MV-4-11 (cell line): Measurements from ENCODE around the gene FCHSD2.
A peak's percentile ranks its signal among the peaks of the same experiment; 100 is the strongest.

ENCODE experiments used
- DNase-seq: peaks from one replicate; lab custom pipeline; 2025; lab: John Stamatoyannopoulos, UW

FCHSD2 gene

GRCh38 chr11:72833083-72833733, 308.9 kb downstream of the FCHSD2 start:
- no peak for DNase-seq

DNA sequence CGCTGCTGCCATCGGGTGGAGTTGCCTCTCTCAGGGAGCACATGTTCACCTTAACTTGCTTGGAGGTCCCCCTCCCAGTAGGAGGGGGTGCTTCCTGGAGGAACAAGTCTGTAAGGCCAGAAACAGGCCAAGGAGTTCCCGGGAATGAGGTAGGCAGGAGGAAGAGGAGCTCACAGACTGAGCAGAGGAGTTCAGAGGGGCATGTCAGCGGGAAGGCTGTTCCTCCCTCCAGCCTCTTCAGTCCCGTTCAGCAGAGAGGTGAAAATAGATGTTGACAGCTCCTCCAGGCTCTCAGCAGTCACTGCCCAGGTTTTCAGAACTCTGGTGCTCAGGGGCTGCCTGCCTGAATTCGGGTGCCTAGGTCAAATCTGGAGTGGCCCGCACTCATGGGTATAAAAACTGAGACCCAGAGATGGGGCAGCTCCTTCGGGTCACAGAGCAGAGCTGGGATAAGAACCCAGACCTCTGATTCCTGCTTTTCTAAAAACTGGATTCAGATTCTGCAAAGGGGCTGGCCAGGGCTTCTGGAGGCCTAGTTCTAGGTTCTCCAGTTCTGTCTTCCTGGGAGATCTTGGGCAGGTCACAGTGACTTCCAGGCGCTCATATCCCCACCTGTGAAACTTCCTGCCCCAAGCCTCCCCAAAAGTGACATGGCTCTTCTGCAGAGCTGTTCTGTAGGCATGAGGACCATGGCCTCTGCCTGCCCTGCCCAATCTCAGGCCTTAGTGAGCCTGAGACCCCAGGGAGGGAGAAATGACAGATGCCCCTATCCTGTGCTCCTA, 309.6 kb downstream of the FCHSD2 start:
- no peak for DNase-seq

GRCh38 chr11:72831521-72832300, 310.4 kb downstream of the FCHSD2 start:
- DNase-seq, result peak; percentile 60

DNA sequence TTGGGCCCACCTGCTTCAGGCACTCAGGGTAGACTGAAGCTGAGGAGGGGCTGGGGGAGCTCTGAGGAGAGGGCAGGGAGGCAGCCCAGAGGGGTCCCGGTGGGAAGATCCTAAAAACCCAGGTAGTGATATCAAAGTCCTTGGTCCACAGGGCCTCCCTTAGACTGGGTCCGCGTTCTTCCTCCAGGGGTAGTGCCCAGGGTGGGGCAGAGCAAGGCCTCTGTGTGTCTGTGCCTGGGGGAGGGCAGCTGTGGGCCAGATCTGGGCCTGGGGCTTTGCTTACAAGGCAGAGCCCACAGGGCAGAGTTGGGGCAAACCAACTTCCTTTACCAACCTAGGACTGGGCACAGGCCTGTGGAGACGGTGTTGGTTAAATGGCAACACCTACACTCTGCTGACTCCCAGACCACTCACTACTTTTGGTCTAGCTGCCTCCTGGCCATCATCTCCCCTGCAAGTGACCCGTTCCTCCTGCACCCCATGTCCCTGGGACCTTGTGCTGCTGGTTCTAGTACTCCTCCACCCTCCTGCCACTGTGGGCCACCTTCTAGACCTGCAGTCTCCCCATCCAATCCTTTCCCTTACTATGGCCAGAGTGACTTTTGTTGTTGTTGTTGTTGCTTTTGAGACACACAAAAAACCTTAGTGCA, 312.1 kb downstream of the FCHSD2 start:
- DNase-seq, result no peak

DNA sequence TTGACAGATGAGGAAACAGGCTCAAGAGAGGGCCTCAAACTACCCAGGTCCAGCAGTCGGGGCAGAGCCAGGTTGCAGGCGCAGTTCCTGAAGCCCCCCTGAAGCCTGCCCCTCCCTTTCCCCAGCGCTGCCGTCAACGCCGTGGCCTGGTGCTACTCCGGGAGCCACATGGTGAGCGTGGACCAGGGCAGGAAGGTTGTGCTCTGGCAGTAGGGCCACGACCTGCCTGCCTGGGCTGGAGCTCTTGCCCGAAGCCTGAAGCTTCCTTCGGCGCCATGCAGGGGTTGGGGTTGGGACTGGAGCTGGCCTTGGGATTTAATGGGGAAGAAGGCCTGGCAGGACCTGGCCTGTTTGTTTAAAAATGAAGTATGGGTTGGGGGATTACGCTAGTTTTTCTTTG, 312.9 kb downstream of the FCHSD2 start:
- no peak for DNase-seq

DNA sequence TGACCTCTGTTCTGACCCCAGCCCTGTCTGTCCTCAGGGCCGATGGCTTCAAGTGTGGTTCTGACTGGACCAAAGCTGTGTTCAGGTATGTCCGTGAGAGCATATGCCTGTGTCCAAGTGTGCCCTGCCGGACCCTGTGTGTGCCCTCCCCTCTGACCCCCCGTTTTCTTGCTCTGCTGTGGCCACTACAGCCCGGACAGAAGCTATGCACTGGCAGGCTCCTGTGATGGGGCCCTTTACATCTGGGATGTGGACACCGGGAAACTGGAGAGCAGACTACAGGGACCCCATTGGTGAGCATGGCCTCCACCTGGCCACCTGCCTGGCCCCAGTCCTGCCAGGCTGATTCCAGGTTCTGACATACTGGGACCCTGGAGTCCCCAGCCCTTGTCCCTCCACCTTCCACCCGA, 313.4 kb downstream of the FCHSD2 start:
- DNase-seq, result no peak

- DNase-seq, result peak; percentile 51
These were observed 314.0 kb downstream of the FCHSD2 start for GRCh38 chr11:72828081-72828567.

DNA sequence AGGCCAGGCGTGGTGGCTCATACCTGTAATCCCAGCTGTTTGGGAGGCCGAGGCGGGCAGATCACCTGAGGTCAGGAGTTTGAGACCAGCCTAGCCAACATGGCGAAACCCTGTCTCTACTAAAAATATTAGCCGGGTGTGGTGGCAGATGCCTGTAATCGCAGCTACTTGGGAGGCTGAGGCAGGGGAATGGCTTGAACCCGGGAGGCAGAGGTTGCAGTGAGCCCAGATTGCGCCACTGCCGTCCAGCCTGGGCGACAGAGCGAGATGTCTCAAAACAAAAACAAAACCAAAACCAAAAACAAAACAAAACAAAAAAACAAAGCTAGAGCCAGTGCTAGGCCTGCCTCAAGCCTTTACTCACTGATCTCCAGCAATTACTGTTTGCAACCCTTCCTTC, 314.5 kb downstream of the FCHSD2 start:
- peak; percentile 51 for DNase-seq

GRCh38 chr11:72826942-72827480, 315.1 kb downstream of the FCHSD2 start:
- no peak for DNase-seq

DNA sequence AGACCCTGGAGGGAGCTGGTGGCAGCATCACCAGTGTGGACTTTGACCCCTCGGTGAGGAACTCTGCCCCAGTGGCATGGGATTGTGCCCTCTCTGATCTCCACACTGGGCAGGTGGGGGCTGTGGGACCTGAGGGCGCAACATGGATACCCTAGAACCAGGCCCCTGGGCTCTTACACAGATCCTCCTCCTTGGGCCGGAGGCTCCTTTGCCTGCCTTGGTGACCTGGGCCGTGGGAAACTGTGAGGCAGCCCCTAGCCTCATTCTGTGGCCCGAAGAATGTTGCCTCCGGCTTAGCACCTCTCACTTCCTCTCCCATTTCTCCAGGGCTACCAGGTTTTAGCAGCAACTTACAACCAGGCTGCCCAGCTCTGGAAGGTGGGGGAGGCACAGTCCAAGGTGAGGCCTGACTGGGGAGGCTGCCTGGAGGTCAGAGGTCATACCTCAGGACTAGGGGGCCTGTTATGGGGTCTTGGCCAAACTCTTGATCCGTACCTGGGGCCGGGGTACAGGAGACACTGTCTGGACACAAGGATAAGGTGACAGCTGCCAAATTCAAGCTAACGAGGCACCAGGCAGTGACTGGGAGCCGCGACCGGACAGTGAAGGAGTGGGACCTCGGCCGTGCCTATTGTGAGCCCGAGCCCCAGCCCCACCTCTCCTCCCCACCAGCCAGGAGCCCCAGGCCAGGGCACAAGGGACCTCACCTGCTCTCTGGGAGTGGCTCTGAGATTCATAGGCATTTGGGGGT, 315.8 kb downstream of the FCHSD2 start:
- DNase-seq, result no peak

DNA sequence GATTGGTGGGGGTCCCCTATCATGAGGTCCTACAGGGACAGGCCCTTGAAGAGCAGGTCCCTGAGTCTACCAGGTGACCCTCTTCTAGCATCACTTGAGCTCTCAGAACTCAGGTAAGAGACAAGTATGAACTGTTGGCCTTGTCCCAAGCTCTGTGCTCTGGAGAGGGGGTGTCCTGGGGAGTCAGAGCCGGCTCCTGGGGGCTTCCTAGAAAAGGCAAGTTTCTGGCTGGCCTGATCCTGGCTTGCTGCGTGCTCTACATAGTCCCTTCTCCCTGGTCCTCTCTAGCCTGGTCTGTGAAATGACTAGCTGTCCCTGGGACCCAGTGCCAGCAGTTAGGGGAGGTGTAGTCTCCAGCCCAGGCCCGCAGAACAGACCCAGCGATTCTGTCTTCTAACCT, 316.5 kb downstream of the FCHSD2 start:
- no peak for DNase-seq

DNA sequence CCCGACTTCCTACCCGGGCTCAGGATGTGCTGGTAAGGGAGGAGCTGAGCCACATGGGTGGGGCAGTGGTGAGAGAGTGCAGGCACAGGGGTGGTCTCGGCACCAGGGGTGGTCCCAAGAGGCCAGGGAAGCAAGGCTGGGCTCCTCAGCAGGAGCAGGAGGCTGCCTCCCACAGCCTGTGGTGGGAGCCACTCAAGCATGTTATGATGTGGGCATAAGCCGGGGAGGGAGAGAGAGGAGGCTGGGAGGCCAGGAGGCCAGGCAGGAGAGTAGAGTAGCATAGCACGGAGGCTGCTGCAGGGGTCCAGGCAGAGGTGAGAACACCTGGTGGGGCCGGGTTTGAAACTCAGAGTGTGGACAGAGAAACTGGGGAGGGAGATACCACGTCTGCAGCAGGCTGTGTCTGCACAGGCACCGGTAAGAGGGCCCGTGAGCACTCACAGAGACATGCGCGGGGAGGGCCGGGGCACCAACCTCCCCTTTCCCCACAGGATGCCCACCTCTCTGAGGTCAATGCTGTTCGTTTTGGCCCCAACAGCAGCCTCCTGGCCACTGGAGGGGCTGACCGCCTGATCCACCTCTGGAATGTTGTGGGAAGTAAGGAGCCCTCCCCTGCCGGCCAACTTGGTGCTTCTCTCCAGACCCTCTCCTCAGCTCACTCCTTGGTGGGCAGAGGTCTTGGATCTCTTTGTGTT, 317.2 kb downstream of the FCHSD2 start:
- no peak for DNase-seq

- no peak for DNase-seq
These were observed 318.1 kb downstream of the FCHSD2 start for GRCh38 chr11:72824020-72824419.

DNA sequence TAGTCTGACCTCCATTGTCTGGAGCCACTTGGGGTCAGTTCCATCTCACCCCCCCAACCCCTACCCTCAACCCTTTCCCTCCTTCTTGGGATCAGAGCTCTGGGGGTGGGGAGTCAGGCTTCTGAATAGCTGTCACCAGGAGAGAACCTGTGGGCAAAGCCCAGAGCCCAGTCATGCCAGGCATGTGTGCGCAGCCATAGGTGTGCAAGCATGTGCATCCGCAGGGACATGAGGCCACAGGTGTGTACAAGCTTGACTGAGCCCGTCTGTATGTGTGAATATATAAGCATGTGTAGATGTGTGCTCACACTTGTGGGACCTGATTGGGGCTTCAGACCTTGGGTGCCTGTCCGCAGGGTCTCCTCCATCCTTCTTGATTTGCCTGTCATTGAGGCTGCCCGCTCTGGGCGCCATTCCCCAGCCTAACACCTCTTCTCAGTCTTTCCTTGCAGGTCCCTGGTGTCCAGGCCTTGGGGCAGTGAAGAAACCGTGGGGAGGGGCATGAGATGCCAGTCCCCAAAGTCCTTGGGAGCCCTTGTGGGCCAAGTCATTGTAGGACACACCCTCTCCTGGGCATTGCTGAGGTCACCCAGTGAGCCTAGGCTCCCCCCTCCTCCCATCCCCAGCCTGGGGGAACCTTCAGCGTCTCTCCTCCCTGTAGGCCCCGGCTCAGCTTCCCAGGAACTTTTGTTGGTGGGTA, 318.9 kb downstream of the FCHSD2 start:
- no peak for DNase-seq

GRCh38 chr11:72821920-72822799, 320.0 kb downstream of the FCHSD2 start:
- no peak for DNase-seq

DNA sequence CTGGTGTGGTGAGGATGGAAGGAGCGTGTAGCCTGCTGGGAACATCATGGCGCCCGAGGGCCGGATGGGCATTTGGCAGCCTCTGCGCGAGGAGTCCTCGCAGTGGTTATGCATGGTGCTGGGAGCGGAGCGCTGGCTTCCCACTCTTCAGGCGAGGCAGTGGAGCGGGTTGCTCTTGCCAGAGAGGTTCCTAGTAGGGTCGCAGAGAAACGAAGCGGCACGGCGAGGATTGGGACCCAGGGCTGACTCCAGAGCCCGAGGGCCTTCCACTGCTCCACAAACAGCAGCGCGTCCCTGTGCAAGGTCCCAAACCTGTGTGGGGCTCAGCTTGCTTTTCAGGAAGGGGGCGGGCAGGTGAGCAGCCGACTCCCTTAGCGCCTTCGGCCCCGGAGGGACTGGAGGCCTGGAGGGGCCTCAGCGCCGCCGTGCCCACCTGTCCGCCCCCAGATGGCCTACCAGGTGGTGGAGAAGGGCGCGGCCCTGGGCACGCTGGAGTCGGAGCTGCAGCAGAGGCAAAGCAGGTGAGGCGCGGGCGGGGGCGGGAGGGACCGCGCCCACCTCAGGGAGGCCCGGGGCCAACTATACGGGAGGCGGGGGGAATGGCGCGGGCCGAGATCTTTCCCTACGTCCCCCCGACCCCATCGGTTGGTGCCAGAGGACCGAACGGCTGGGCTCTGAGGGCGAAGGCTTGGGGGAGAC, 320.7 kb downstream of the FCHSD2 start:
- no peak for DNase-seq

GRCh38 chr11:72820439-72821139, 321.5 kb downstream of the FCHSD2 start:
- no peak for DNase-seq

- DNase-seq, result no peak
These were observed 323.1 kb downstream of the FCHSD2 start for GRCh38 chr11:72818971-72819370.
